ENCODE measurements around the gene CXCL10. TPM values are rescaled to one million over a fixed set of nuclear protein-coding genes. Genes with fewer than 3 reads are reported as not detected.
A peak's percentile ranks its signal among the peaks of the same experiment; 100 is the strongest.

The CXCL10 gene
- total RNA-seq, 4 donors from 2014 or later: 0.97 TPM; not detected in 3

GRCh38 chr4:76017056-76017686, 6.1 kb downstream of the CXCL10 start:
- no peak overlapping the region for H3K4me3 ChIP-seq
- TF ChIP-seq CTCF (IDR thresholded peaks at IDR 0.05 in 4 of 5, conservative IDR thresholded peaks at IDR 0.05 in 1 of 5) (no peak), POLR2A (IDR thresholded peaks at IDR 0.05) (no peak)
- ATAC-seq (no peak), DNase-seq (no peak)
- H3K36me3 ChIP-seq: no peaks in the 10 kb centered on the region
- intact Hi-C loops (cut with DNase I; ENCODE audit: low total_unique reads) (no loop called here), in situ Hi-C loops (cut with MboI; ENCODE audit: low sequenced_read_pairs in 4 of 4) (no loop called here)
- H3K27me3 ChIP-seq: no peaks in the 10 kb centered on the region
- H3K9me3 ChIP-seq: no peaks in the 10 kb centered on the region
- H3K4me1 ChIP-seq: no peaks in the 10 kb centered on the region
- no peak overlapping the region for H3K27ac ChIP-seq

GRCh38 chr4:76016393-76016792, 6.9 kb downstream of the CXCL10 start:
- intact Hi-C loops (cut with DNase I; ENCODE audit: low total_unique reads) (no loop called here), in situ Hi-C loops (cut with MboI; ENCODE audit: low sequenced_read_pairs in 4 of 4) (no loop called here)
- no peaks in the 10 kb centered on the region for H3K36me3 ChIP-seq
- no peaks in the 10 kb centered on the region for H3K4me1 ChIP-seq
- ATAC-seq (no peak), DNase-seq (no peak)
- TF ChIP-seq POLR2A (IDR thresholded peaks at IDR 0.05): no peak
- TF ChIP-seq CTCF (IDR thresholded peaks at IDR 0.05 in 4 of 5, conservative IDR thresholded peaks at IDR 0.05 in 1 of 5): no peak
- no peaks in the 10 kb centered on the region for H3K9me3 ChIP-seq
- no peak overlapping the region for H3K4me3 ChIP-seq
- H3K27me3 ChIP-seq: no peaks in the 10 kb centered on the region
- no peak overlapping the region for H3K27ac ChIP-seq

- in situ Hi-C loops (cut with MboI; ENCODE audit: low sequenced_read_pairs in 4 of 4) (no loop called here), intact Hi-C loops (cut with DNase I; ENCODE audit: low total_unique reads) (no loop called here)
- H3K27me3 ChIP-seq: no peaks in the 10 kb centered on the region
- TF ChIP-seq POLR2A (IDR thresholded peaks at IDR 0.05): no peak
- no peak for TF ChIP-seq CTCF (IDR thresholded peaks at IDR 0.05 in 4 of 5, conservative IDR thresholded peaks at IDR 0.05 in 1 of 5)
- H3K27ac ChIP-seq: no peak overlapping the region
- ATAC-seq (no peak), DNase-seq (no peak)
- H3K4me1 ChIP-seq: no peaks in the 10 kb centered on the region
- no peak overlapping the region for H3K4me3 ChIP-seq
- H3K9me3 ChIP-seq: no peaks in the 10 kb centered on the region
- H3K36me3 ChIP-seq: no peaks in the 10 kb centered on the region
Measured at GRCh38 chr4:76013540-76013939, 9.8 kb downstream of the CXCL10 start.

- Histone ChIP-seq H3K9me3 (no peaks in the 10 kb centered on the region), H3K4me1 (no peaks in the 10 kb centered on the region), H3K27me3 (no peaks in the 10 kb centered on the region), H3K36me3 (no peaks in the 10 kb centered on the region), H3K27ac (peak overlapping the region; percentile 56 to 73 (median 59)), H3K4me3 (no peak overlapping the region)
- in situ Hi-C loops (cut with MboI; ENCODE audit: low sequenced_read_pairs in 4 of 4) (no loop called here), intact Hi-C loops (cut with DNase I; ENCODE audit: low total_unique reads) (no loop called here)
- DNase-seq (no peak), ATAC-seq (no peak)
- TF ChIP-seq CTCF (IDR thresholded peaks at IDR 0.05 in 4 of 5, conservative IDR thresholded peaks at IDR 0.05 in 1 of 5): no peak
- no peak for TF ChIP-seq POLR2A (IDR thresholded peaks at IDR 0.05)
Measured at GRCh38 chr4:76012388-76012801, 10.9 kb downstream of the CXCL10 start.
